GM18861 (cell line): ENCODE results near the gene NR1D1.
"Not testable (repeated sequence)": the region's sequence is repeated elsewhere in the genome, so short reads cannot be mapped to it uniquely, and the experiment has no call there.

Experiments
- ATAC-seq: cut with Tn5 transposase; IDR thresholded peaks from one replicate; pipeline ENCODE4 v1.9.1; 2021; ENCODE audit not compliant: unreplicated experiment

The NR1D1 gene

GRCh38 chr17:40100419-40100668 is at the start of gene NR1D1:
Gene NR1D1 (minus strand): TSS chr17:40100589. CDS start chr17:40100094, 495 bp downstream.
- no peak for ATAC-seq

GRCh38 chr17:40148527-40148926 is 48.1 kb upstream of the NR1D1 start:
- no peak for ATAC-seq

GRCh38 chr17:40145476-40145875 is 45.1 kb upstream of the NR1D1 start:
- no peak for ATAC-seq

GRCh38 chr17:40143166-40143565 is 42.8 kb upstream of the NR1D1 start:
- not testable (repeated sequence) for ATAC-seq

GRCh38 chr17:40139566-40140058 is 39.2 kb upstream of the NR1D1 start:
- ATAC-seq = peak; percentile 16

- no peak for ATAC-seq
Measured at GRCh38 chr17:40135817-40136216, 35.4 kb upstream of the NR1D1 start.

- no peak for ATAC-seq
Measured at GRCh38 chr17:40134184-40134583, 33.8 kb upstream of the NR1D1 start.

- no peak for ATAC-seq
Measured at GRCh38 chr17:40130352-40131042, 30.1 kb upstream of the NR1D1 start.

- ATAC-seq = no peak
Measured at GRCh38 chr17:40129498-40129897, 29.1 kb upstream of the NR1D1 start.

- no peak for ATAC-seq
Measured at GRCh38 chr17:40124279-40125141, 24.1 kb upstream of the NR1D1 start.

- ATAC-seq = no peak
Measured at GRCh38 chr17:40123811-40124114, 23.4 kb upstream of the NR1D1 start.

GRCh38 chr17:40122999-40123810 is 22.8 kb upstream of the NR1D1 start:
- no peak for ATAC-seq

GRCh38 chr17:40122136-40122998 is 22.0 kb upstream of the NR1D1 start:
- ATAC-seq = no peak

GRCh38 chr17:40121181-40122135 is 21.1 kb upstream of the NR1D1 start, which contains the start of gene MSL1:
Gene MSL1 (plus strand): TSS chr17:40121971. CDS start chr17:40122613, 642 bp downstream.
- no peak for ATAC-seq

GRCh38 chr17:40115101-40115436 is 14.7 kb upstream of the NR1D1 start:
- ATAC-seq = no peak

GRCh38 chr17:40113907-40114245 is 13.5 kb upstream of the NR1D1 start:
- ATAC-seq = no peak

GRCh38 chr17:40113110-40113906 is 12.9 kb upstream of the NR1D1 start:
- ATAC-seq = peak; percentile 74

GRCh38 chr17:40112718-40113109 is 12.3 kb upstream of the NR1D1 start:
- peak; percentile 6 for ATAC-seq

GRCh38 chr17:40112191-40112711 is 11.9 kb upstream of the NR1D1 start:
- no peak for ATAC-seq
